Thymus (tissue), 11 donors: ENCODE measurements around the gene NEURL4. TPM values are rescaled to one million over a fixed set of nuclear protein-coding genes. Genes with fewer than 3 reads are reported as not detected.

Source experiments
- DNase-seq, 9 donors: peaks; one replicate each; pipeline ENCODE4 v3.0.0-alpha.2; 2013; ENCODE audit warnings: low spot score in 9 of 9, low read depth in 6 of 9, missing footprints in 1 of 9
- H3K27ac ChIP-seq, 2 donors: one replicate each; pipeline ENCODE4 v1.5.1; 2013; ENCODE audit warnings: control low read depth in 1 of 2, low read depth in 1 of 2, low read length in 1 of 2, mild to moderate bottlenecking in 1 of 2, moderate library complexity in 1 of 2
- H3K27me3 ChIP-seq, 2 donors: one replicate each; pipeline ENCODE4 v1.5.1; 2013; ENCODE audit warnings: low read length in 1 of 2; ENCODE audit not compliant: control insufficient read depth in 2 of 2, insufficient read depth in 1 of 2
- H3K36me3 ChIP-seq, 2 donors: one replicate each; pipeline ENCODE4 v1.5.1; 2013; ENCODE audit warnings: low read length in 1 of 2, mild to moderate bottlenecking in 1 of 2, moderate library complexity in 1 of 2; ENCODE audit not compliant: control insufficient read depth in 2 of 2, insufficient read depth in 2 of 2
- H3K4me1 ChIP-seq, 2 donors: one replicate each; pipeline ENCODE4 v1.5.1; 2013; ENCODE audit warnings: low read length in 2 of 2; ENCODE audit not compliant: control insufficient read depth in 2 of 2, insufficient read depth in 2 of 2
- H3K4me3 ChIP-seq, 2 donors: one replicate each; pipeline ENCODE4 v1.5.1; 2013; ENCODE audit warnings: low read length in 2 of 2, control low read depth in 1 of 2, mild to moderate bottlenecking in 1 of 2
- H3K9me3 ChIP-seq, 2 donors: one replicate each; pipeline ENCODE4 v1.5.1; 2013; ENCODE audit warnings: low read length in 1 of 2, mild to moderate bottlenecking in 1 of 2; ENCODE audit not compliant: control insufficient read depth in 2 of 2, insufficient read depth in 1 of 2
- WGBS: extraction: QIAGEN DNeasy Blood & Tissue Kit; methylation state at CpG from one replicate; pipeline ENCODE4 v1.1.7; 2013; 5-methylcytosine and 5-hydroxymethylcytosine counted together
- polyA plus RNA-seq: library from polyadenylated mRNA; stranded (reverse); fragments of 200-250 nt; gene quantifications from one replicate; pipeline ENCODE4 v1.2.3, GENCODE V29; 2013
- total RNA-seq: library from RNA; stranded (reverse); fragments of 120-200 nt; gene quantifications from one replicate; pipeline ENCODE4 v1.2.4, GENCODE V29; 2013
- donor health status: healthy.

Gene NEURL4
- total and polyA plus RNA-seq, 2 donors: 12.3 to 39.6 TPM

GRCh38 chr17:7280519-7281073, 48.5 kb downstream of the NEURL4 start:
- DNase-seq: peak; percentile 60 to 90 (median 79)
- Histone ChIP-seq H3K27ac (peak overlapping the region; percentile 46 to 68), H3K27me3 (peaks cover 28 to 66% of the 10 kb centered on the region in 2 donors)

GRCh38 chr17:7279448-7279847, 49.7 kb downstream of the NEURL4 start:
- DNase-seq: no peak
- WGBS: 97% methylated on average over 8 of the region's 8 CpGs
- peaks cover 19 to 24% of the 10 kb centered on the region in 2 donors for H3K4me1 ChIP-seq
- no peaks in the 10 kb centered on the region for H3K36me3 ChIP-seq
- no peak overlapping the region for H3K4me3 ChIP-seq
- peaks cover 28 to 56% of the 10 kb centered on the region in 2 donors for H3K27me3 ChIP-seq
- no peak overlapping the region for H3K27ac ChIP-seq
- peaks cover 0 to 13% of the 10 kb centered on the region in 2 donors for H3K9me3 ChIP-seq

More at GRCh38 chr17:7280519-7281073, 48.5 kb downstream of the NEURL4 start:
- Histone ChIP-seq H3K4me1 (peaks cover 19 to 24% of the 10 kb centered on the region in 2 donors), H3K4me3 (peak overlapping the region; percentile 27 to 35), H3K36me3 (no peaks in the 10 kb centered on the region), H3K9me3 (peaks cover 0 to 13% of the 10 kb centered on the region in 2 donors)
- 1% methylated on average over 29 of the region's 29 CpGs for WGBS

DNA sequence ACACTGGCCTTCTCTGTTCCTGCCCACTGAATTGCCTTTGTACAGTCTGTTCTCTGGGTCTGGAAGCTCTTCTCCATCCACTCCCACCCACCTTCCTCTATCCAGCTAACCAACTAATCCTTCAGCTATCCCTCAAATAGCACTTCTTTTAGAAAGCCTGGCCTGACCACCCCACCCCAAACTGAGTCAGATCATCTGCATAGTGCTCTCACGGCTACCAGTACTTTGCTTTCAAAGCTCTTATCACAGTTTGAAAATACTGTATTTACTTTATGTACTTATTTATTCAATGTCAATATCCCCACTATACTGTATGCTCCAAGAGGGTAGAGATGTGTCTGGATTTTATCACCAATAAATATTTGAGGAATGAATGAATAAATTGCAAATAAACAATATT, 62.4 kb downstream of the NEURL4 start:
- H3K36me3 ChIP-seq: no peaks in the 10 kb centered on the region
- peaks cover 19 to 72% of the 10 kb centered on the region in 2 donors for H3K27me3 ChIP-seq
- WGBS: 90% methylated on average over 1 of the region's 1 CpG

More for the DNA sequence above, 62.4 kb downstream of the NEURL4 start:
- Histone ChIP-seq H3K4me3 (no peak overlapping the region), H3K27ac (no peak overlapping the region), H3K9me3 (peaks cover 0 to 3% of the 10 kb centered on the region in 2 donors), H3K4me1 (peaks cover 8 to 20% of the 10 kb centered on the region in 2 donors)
- DNase-seq: no peak

Other genes with a start within 250 kb of the NEURL4 start
Only the 30 nearest of the 34 such genes appear.
- 0.85 TPM for gene ASGR2, start 214.5 kb downstream of the NEURL4 start, total RNA-seq
- 4.7 TPM for gene ASGR2, start 214.5 kb downstream of the NEURL4 start, polyA plus RNA-seq
- gene ASGR1, start 150.0 kb downstream of the NEURL4 start, total RNA-seq: 0.90 TPM
- 3.3 TPM for gene ASGR1, start 150.0 kb downstream of the NEURL4 start, polyA plus RNA-seq
- gene DLG4, start 109.5 kb downstream of the NEURL4 start, total RNA-seq: 8.5 TPM
- gene DLG4, start 109.5 kb downstream of the NEURL4 start, polyA plus RNA-seq: 15.1 TPM
- 221 TPM for gene ACADVL, start 109.4 kb downstream of the NEURL4 start, total RNA-seq
- gene ACADVL, start 109.4 kb downstream of the NEURL4 start, polyA plus RNA-seq: 990 TPM
- 21.8 TPM for gene DVL2, start 94.8 kb downstream of the NEURL4 start, total RNA-seq
- 26.6 TPM for gene DVL2, start 94.8 kb downstream of the NEURL4 start, polyA plus RNA-seq
- gene PHF23, start 89.9 kb downstream of the NEURL4 start, total RNA-seq: 51.6 TPM
- gene PHF23, start 89.9 kb downstream of the NEURL4 start, polyA plus RNA-seq: 47.5 TPM
- 245 TPM for gene GABARAP, start 86.9 kb downstream of the NEURL4 start, total RNA-seq
- 846 TPM for gene GABARAP, start 86.9 kb downstream of the NEURL4 start, polyA plus RNA-seq
- 19.5 TPM for gene CTDNEP1, start 77.6 kb downstream of the NEURL4 start, total RNA-seq
- gene CTDNEP1, start 77.6 kb downstream of the NEURL4 start, polyA plus RNA-seq: 79.7 TPM
- gene ELP5, start 77.1 kb downstream of the NEURL4 start, total RNA-seq: 50.7 TPM
- gene ELP5, start 77.1 kb downstream of the NEURL4 start, polyA plus RNA-seq: 35.9 TPM
- gene CLDN7, start 66.9 kb downstream of the NEURL4 start, total RNA-seq: 6.3 TPM
- gene CLDN7, start 66.9 kb downstream of the NEURL4 start, polyA plus RNA-seq: 34.9 TPM
- 0.19 TPM for gene SLC2A4, start 47.6 kb downstream of the NEURL4 start, total RNA-seq
- 1.2 TPM for gene SLC2A4, start 47.6 kb downstream of the NEURL4 start, polyA plus RNA-seq
- 0.66 TPM for gene YBX2, start 34.7 kb downstream of the NEURL4 start, total RNA-seq
- 0.48 TPM for gene YBX2, start 34.7 kb downstream of the NEURL4 start, polyA plus RNA-seq
- 305 TPM for gene EIF5A, start 21.7 kb downstream of the NEURL4 start, total RNA-seq
- gene EIF5A, start 21.7 kb downstream of the NEURL4 start, polyA plus RNA-seq: 324 TPM
- gene GPS2, start 14.0 kb downstream of the NEURL4 start, total RNA-seq: 49.2 TPM
- gene GPS2, start 14.0 kb downstream of the NEURL4 start, polyA plus RNA-seq: 71.3 TPM
- 167 TPM for gene ACAP1, start 7.2 kb upstream of the NEURL4 start, total RNA-seq
- gene ACAP1, start 7.2 kb upstream of the NEURL4 start, polyA plus RNA-seq: 364 TPM
- 3.0 TPM for gene KCTD11, start 22.8 kb upstream of the NEURL4 start, total RNA-seq
- 9.9 TPM for gene KCTD11, start 22.8 kb upstream of the NEURL4 start, polyA plus RNA-seq
- gene TMEM95, start 25.8 kb upstream of the NEURL4 start, total RNA-seq: not detected
- 0.05 TPM for gene TMEM95, start 25.8 kb upstream of the NEURL4 start, polyA plus RNA-seq
- gene TNK1, start 51.8 kb upstream of the NEURL4 start, total RNA-seq: 1.8 TPM
- gene TNK1, start 51.8 kb upstream of the NEURL4 start, polyA plus RNA-seq: 7.2 TPM
- 9.3 TPM for gene PLSCR3, start 65.2 kb upstream of the NEURL4 start, total RNA-seq
- 32.7 TPM for gene PLSCR3, start 65.2 kb upstream of the NEURL4 start, polyA plus RNA-seq
- 109 TPM for gene TMEM256, start 74.8 kb upstream of the NEURL4 start, total RNA-seq
- gene TMEM256, start 74.8 kb upstream of the NEURL4 start, polyA plus RNA-seq: 152 TPM
- gene NLGN2, start 78.5 kb upstream of the NEURL4 start, total RNA-seq: 0.38 TPM
- gene NLGN2, start 78.5 kb upstream of the NEURL4 start, polyA plus RNA-seq: 5.6 TPM
- gene SPEM1, start 91.0 kb upstream of the NEURL4 start, total RNA-seq: not detected
- not detected for gene SPEM1, start 91.0 kb upstream of the NEURL4 start, polyA plus RNA-seq
- not detected for gene SPEM2, start 96.3 kb upstream of the NEURL4 start, total RNA-seq
- 0.02 TPM for gene SPEM2, start 96.3 kb upstream of the NEURL4 start, polyA plus RNA-seq
- gene SPEM3, start 99.5 kb upstream of the NEURL4 start, total RNA-seq: not detected
- gene SPEM3, start 99.5 kb upstream of the NEURL4 start, polyA plus RNA-seq: not detected
- gene TMEM102, start 106.1 kb upstream of the NEURL4 start, total RNA-seq: 6.8 TPM
- 5.1 TPM for gene TMEM102, start 106.1 kb upstream of the NEURL4 start, polyA plus RNA-seq
- gene FGF11, start 110.2 kb upstream of the NEURL4 start, total RNA-seq: 5.8 TPM
- 5.5 TPM for gene FGF11, start 110.2 kb upstream of the NEURL4 start, polyA plus RNA-seq
- gene CHRNB1, start 115.7 kb upstream of the NEURL4 start, total RNA-seq: 12.9 TPM
- 18.5 TPM for gene CHRNB1, start 115.7 kb upstream of the NEURL4 start, polyA plus RNA-seq
- 10.9 TPM for gene ZBTB4, start 150.3 kb upstream of the NEURL4 start, total RNA-seq
- 29.5 TPM for gene ZBTB4, start 150.3 kb upstream of the NEURL4 start, polyA plus RNA-seq
- not detected for gene SLC35G6, start 152.1 kb upstream of the NEURL4 start, total RNA-seq
- gene SLC35G6, start 152.1 kb upstream of the NEURL4 start, polyA plus RNA-seq: 0.09 TPM
- gene POLR2A, start 155.0 kb upstream of the NEURL4 start, total RNA-seq: 23.5 TPM
- gene POLR2A, start 155.0 kb upstream of the NEURL4 start, polyA plus RNA-seq: 33.5 TPM